Prostate gland (tissue), 2 donors: ENCODE data around the gene GLRX5.

Experiments used
- POLR2A ChIP-seq: fragments of 450-650 bp; IDR thresholded peaks from one replicate; pipeline ENCODE4 v1.6.1; 2016; ENCODE audit warnings: antibody characterized with exemption, mild to moderate bottlenecking
- TF ChIP-seq, protein P1 (sequence below), 4 experiments: fragments of 200-600 bp in 2 of 4; fragments of 450-650 bp in 2 of 4; sonication (generic) in 2 of 4; IDR thresholded peaks; 1 replicate in 3 of 4; 2 replicates in 1 of 4; pipeline ENCODE4 v1.5.1; 2016 to 2019; ENCODE audit warnings: antibody characterized with exemption in 4 of 4, mild to moderate bottlenecking in 2 of 4, moderate library complexity in 2 of 4

DNA sequence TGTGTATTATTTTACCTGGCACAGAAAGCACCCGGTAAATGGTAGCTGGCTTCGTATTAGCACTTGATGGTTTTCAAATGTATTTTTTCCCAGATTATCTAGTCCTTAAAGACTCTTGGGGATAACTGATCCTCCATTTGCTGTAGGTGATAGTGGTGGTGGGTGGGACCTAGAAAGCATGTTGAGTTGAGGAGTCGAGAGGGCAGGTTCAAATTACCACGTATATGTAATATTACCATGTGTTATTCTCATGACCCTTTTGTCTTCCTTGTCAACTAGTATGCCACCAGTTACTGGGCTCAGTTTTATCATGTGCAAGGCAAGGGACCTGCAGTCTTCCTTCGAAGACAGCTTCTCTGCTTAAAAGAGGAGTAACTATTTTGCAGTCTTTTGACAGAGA, 1.8 kb downstream of the GLRX5 start:
- TF ChIP-seq, protein P1, sequence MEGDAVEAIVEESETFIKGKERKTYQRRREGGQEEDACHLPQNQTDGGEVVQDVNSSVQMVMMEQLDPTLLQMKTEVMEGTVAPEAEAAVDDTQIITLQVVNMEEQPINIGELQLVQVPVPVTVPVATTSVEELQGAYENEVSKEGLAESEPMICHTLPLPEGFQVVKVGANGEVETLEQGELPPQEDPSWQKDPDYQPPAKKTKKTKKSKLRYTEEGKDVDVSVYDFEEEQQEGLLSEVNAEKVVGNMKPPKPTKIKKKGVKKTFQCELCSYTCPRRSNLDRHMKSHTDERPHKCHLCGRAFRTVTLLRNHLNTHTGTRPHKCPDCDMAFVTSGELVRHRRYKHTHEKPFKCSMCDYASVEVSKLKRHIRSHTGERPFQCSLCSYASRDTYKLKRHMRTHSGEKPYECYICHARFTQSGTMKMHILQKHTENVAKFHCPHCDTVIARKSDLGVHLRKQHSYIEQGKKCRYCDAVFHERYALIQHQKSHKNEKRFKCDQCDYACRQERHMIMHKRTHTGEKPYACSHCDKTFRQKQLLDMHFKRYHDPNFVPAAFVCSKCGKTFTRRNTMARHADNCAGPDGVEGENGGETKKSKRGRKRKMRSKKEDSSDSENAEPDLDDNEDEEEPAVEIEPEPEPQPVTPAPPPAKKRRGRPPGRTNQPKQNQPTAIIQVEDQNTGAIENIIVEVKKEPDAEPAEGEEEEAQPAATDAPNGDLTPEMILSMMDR (IDR thresholded peaks at IDR 0.05) = no peak
- TF ChIP-seq POLR2A = no peak
